OCI-M2 (cell line): ENCODE measurements around the gene SERF2.
"Not testable (repeated sequence)": the region's sequence is repeated elsewhere in the genome, so short reads cannot be mapped to it uniquely, and the experiment has no call there.

Experiments
- DNase-seq: peaks from one replicate; lab custom pipeline; 2025; ENCODE audit not compliant: unreplicated experiment; lab: John Stamatoyannopoulos, UW

The SERF2 gene

GRCh38 chr15:43791993-43792760, at the start of gene SERF2:
Gene SERF2, plus strand, starts transcription at chr15:43792320. Its CDS starts 57 bp downstream, at chr15:43792377.
- peak; percentile 79 for DNase-seq

- peak; percentile 46 for DNase-seq
Measured at GRCh38 chr15:43746245-43746902, 45.7 kb upstream of the SERF2 start, which contains the start of gene PDIA3. Gene PDIA3, plus strand, starts transcription at chr15:43746438. Its CDS starts 102 bp downstream, at chr15:43746540.

GRCh38 chr15:43746903-43747309, 45.2 kb upstream of the SERF2 start:
- not testable (repeated sequence) for DNase-seq

DNA sequence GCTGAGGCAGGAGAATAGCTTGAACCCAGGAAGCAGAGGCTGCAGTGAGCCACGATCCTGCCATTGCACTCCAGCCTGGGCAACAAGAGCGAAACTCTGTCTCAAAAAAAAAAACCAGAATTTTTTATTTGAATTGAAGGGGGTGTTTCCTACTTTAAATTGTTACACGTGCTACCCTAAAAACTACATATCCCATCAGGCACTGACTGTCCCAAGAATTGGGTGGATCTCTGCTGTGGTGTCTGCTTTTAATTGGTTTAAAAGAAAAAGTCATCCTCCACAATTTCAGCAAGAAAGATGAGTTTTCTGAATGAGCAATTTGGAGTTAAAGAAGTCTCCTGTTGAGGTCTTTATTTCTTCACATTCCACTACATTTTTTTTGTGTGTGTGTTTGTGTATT, 43.7 kb upstream of the SERF2 start:
- DNase-seq = no peak

DNA sequence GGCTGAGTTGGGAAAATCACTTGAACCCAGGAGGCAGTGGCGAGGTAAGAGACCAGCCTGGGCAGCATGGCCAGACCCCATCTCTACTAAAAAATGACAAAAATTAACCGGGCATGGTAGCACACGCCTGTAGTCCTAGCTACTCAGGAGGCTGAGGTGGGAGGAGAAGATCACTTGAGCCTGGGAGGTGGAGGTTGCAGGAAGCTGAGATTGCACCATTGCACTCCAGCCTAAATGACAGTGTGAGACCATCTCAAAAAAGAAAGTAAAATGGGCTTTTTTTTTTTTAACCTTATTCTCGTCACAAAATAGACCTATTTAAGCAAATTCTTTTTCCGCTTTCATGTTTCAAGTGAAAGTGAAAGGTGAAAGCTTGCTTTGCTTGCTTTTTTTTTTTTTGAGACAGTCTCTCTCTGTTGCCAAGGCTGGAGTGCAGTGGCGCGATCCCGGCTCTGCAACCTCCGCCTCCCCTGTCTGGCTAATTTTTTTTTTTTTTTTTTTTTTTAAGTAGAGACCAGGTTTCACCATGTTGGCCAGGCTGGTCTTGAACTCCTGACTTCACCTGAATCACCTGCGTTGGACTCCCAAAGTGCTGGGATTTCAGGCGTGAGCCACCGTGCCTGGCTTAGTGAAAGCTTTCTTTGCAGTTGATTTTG, 42.3 kb upstream of the SERF2 start:
- DNase-seq = no peak

DNA sequence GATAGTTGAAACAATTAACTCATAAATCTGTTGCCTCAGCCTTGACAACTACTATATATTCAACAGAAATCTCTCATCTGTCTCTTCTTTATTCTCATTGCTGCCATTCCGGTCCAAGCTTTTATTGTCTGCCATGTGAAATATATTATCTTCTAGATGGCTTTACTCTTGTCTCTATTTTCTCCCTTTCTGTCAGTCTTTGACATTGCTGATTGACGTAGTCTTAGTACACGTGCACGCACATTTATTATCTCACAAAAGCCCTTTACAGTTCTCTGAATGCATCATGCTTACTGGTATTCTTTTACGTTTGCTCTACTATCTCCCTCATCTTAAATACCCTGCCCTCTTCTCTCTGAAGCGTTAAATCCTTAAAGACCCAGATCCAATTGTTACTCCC, 40.2 kb upstream of the SERF2 start:
- no peak for DNase-seq

DNA sequence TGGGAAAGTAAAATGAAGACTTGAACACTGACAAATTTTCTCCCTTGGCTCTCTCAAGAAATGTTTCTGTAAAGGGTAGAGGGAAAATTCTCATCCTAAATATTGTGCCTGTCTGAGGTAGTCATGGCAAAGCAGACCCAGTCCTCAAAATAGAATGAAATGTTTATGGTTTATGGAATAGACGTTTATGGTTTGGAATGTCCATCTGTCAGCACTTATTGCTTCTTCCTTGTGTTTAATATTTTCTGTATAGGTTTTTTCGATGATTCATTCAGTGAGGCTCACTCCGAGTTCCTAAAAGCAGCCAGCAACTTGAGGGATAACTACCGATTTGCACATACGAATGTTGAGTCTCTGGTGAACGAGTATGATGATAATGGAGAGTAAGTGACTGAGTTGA, 29.3 kb upstream of the SERF2 start:
- no peak for DNase-seq

GRCh38 chr15:43763819-43764446, 28.2 kb upstream of the SERF2 start:
- DNase-seq = no peak

GRCh38 chr15:43769584-43770228, 22.4 kb upstream of the SERF2 start:
- DNase-seq = no peak

DNA sequence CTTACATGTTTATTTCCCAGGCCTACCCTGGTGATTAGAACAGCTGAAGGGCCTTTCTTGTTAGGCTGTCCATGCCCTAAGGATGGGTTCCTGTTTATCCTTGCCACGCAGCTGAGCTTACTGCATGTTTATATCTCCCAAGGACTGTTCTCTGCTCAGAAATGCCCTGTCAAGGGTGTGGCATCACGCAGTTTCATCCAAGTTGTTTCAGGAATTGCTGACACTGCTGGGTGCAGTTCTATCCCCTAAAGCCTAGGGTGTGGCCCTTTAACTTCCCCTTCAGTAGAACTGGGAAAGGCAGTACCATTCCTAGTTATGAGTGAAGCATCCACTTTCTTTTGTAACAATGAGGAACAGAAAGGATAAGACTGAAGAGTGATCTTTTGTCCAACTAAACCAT, 20.3 kb upstream of the SERF2 start:
- no peak for DNase-seq

GRCh38 chr15:43772624-43773023, 19.5 kb upstream of the SERF2 start:
- no peak for DNase-seq

- DNase-seq = no peak
Measured at GRCh38 chr15:43774062-43774461, 18.1 kb upstream of the SERF2 start.

GRCh38 chr15:43775411-43775965, 16.6 kb upstream of the SERF2 start:
- no peak for DNase-seq

GRCh38 chr15:43776101-43776717, 15.9 kb upstream of the SERF2 start:
- no peak for DNase-seq

GRCh38 chr15:43776718-43777266, 15.3 kb upstream of the SERF2 start, which contains the start of gene ELL3:
Gene ELL3, minus strand, starts transcription at chr15:43776966. Its CDS starts 65 bp downstream, at chr15:43776901.
- DNase-seq = no peak

DNA sequence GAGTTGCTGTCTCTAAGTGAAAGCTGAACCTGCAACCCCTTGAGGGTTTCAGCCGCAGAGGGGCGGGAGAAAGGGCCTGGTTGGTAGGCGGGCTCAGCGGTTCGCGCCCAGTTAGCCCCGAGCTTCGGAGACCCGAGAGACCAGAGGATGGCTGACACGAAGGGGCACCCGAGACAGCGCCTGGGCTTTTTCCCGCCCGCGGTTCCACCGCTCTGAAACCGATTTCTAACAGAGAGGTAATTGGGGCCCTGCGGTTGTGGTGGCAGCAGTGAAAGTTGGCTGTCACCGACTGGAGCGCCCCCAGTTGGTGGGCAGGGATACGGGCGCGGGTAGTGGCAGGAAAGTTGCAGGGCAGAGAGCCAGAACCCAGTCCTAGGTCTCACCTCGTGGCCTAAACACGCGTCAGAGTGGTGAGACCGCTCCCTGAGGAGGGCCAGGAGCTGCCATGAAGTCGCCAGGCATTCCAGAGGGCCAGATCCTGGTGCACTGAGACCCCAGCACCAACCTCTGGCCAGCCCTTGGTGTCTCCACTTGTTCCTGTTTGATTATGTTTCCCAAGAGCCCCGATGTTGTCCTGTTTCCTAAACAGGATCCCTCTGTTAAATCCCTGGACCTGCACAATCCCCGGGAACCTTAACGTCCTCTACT, 14.7 kb upstream of the SERF2 start:
- peak; percentile 92 for DNase-seq

DNA sequence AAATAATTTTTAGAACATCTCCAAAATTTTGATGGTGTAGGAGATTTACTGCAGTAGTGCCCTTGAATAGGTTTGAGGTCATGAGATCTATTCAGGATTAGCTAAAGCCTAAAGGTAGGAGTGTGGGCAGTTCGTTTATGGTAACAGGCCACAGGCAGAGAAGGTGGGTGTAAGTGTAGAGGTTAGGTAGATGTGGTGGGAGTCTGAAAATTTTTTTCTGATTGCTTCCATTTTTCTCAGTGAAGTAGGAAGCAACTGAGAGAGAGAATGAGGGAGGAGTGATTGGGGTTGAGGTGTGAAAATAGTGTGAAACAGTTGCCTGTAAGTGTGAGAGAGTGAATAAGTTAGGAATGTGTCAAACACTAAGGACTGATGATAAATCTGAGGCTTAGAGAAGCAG, 13.1 kb upstream of the SERF2 start:
- no peak for DNase-seq

DNA sequence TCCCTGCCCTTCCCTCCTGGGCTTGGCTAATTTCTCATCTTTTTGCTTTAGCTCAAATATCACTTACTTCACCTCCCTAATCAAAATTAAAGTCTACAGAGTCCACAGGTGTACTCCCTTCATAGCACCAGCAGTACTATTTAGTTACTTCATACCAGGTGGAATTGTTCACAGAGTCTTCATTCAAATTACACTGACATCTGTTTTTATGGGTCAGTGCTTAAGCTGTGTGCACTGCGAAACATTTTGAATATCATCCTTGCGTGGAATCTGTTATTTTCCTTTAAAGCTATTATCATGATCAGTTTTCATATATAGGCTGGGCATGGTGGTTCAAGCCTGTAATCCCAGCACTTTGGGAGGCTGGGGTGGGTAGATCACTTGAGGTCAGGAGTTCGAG, 2.7 kb upstream of the SERF2 start:
- DNase-seq = no peak

DNA sequence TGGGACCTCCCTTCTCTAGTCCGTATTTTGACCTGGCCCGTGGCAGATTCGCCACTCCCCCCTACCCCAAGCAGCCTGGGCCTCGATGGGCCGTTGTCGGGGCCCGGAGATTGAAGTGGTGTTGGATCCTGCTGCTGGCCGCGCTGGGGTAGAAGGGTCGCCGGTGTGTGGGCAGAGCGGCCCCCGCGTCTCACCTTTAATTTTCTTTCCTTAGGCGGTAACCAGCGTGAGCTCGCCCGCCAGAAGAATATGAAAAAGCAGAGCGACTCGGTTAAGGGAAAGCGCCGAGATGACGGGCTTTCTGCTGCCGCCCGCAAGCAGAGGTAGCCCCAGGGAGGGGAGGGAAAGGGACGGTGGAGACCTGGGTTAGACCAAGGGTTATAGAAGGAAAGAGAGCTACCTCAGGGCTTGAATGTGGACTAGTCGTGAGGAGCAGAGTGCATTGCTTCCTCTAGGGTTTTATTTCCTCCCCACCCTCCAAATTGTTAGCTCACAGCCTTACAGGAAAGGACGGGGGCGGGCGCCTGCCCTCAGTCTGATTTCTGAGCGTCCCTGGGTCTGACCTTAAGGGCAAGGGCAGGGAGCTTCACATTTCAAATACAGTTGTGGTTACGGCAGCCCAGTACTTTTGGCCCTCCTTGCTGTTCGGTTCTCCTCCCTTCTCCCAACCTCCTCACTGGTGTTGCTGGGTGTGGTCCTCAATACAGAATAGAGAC, 799 bp downstream of the SERF2 start:
- DNase-seq = no peak
